HG02623 (cell line): ENCODE measurements around the gene MTAP.

Source experiments
- ATAC-seq: cut with Tn5 transposase; IDR thresholded peaks from one replicate; pipeline ENCODE4 v1.9.1; 2021; ENCODE audit warnings: moderate library complexity; ENCODE audit not compliant: unreplicated experiment

Gene MTAP

GRCh38 chr9:21841133-21841532 lies 38.7 kb downstream of the MTAP start:
- no peak for ATAC-seq

DNA sequence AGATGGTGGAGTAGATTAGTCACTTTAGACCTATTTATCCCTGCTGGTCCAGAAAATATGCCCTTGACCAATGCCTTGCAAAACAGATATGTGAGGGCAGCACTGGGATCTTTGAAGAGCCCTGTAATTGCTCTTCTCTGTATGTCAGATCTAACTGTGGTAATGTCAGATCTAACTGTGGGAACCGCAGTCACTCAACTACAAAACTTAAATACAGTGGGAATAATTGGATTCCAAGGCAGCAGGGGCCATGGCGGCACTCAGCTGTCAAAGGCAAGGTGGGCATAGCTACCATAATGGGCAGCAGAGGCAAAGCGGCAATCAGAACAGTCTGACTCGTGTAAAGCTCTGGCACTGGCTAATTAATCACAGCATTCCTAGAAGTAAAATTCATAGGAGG lies 46.2 kb downstream of the MTAP start:
- ATAC-seq = no peak

GRCh38 chr9:21852754-21853153 lies 50.3 kb downstream of the MTAP start:
- peak; percentile 95 for ATAC-seq

DNA sequence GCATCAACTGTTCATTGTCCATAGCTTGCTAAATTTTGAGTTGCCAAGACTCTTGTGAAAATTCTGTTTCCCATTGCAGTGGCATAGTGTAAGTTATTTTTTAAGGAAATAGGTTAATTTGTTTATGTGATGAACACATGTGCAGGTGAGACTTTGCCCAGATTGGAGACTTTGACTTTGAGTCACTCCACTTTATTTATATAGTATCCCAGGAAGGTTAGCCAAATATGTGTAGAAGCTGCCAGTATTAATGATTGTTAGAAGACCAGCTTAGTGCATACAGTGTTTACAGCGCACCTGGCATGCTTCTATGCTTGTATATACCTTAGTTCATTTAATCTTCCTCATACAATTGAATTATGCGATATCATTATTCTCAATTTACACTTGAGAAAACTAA lies 51.0 kb downstream of the MTAP start:
- ATAC-seq = no peak

- no peak for ATAC-seq
These were observed 51.7 kb downstream of the MTAP start for GRCh38 chr9:21854119-21854518.

GRCh38 chr9:21854594-21854993 lies 52.2 kb downstream of the MTAP start:
- ATAC-seq = no peak

DNA sequence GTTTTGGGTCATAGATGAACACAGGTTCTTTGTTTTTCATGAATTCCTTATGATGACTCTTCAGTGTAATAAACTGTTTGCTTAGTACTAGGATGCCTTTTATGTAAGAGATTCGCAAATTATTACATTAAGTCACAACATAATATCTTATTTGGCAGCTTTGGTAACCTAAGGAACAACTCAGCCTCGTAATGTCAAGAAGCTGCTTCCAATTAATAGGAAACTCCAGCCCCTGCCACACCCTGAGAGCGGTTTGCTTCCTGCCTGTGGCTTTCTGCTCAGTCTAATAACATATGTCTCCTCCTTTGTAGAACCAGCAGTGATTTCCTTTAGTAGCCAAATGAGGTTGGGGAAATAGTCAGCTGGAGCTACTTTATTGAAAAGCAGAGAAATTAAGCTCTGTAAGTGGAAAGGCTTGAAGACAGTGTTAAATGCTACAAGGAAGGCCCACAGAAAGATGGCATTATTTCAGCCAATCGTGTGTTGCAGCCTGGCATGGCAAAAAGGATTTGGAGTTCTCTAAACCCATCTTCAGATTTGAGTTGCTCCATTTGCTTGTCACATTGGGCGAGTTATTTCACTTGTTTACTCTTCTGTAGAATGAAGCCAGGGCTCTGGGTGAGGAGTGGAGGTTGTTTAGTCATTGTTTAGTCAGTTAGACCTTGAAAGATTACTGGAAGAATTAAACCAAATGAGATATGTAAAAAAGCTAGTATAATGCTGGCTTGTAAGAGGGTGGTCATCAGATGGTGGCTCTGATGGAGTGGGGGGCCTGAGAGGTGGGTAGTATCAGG lies 54.1 kb downstream of the MTAP start:
- ATAC-seq = no peak

DNA sequence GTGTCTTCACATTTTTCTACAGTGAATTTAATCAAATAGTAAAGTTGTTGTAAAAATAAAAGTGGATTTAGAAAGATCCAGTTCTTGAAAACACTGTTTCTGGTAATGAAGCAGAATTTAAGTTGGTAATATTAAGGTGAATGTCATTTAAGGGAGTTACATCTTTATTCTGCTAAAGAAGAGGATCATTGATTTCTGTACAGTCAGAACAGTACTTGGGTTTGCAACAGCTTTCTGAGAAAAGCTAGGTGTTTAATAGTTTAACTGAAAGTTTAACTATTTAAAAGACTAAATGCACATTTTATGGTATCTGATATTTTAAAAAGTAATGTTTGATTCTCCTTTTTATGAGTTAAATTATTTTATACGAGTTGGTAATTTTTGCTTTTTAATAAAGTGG lies 60.4 kb downstream of the MTAP start:
- no peak for ATAC-seq

DNA sequence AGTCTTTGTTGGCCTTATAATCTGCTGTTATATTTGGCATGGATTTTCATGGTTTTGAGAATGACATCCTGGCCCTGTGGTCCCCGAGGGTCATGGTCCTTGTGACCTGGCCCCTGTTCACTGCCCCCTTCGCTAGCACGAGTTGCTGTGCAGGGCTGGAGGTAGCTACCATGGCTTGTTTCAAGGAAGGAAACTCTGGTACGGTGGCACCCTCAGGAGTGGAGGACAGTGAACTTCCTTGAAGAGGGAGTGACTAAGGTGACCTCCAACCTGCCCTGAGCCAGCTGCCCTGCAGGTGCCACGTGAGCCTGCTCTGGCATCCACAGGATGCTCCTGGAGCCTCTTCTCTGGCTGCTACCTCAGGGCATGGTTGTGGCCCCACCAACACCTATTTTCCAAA lies 62.1 kb downstream of the MTAP start:
- no peak for ATAC-seq

GRCh38 chr9:21866302-21866701 lies 63.9 kb downstream of the MTAP start:
- no peak for ATAC-seq

DNA sequence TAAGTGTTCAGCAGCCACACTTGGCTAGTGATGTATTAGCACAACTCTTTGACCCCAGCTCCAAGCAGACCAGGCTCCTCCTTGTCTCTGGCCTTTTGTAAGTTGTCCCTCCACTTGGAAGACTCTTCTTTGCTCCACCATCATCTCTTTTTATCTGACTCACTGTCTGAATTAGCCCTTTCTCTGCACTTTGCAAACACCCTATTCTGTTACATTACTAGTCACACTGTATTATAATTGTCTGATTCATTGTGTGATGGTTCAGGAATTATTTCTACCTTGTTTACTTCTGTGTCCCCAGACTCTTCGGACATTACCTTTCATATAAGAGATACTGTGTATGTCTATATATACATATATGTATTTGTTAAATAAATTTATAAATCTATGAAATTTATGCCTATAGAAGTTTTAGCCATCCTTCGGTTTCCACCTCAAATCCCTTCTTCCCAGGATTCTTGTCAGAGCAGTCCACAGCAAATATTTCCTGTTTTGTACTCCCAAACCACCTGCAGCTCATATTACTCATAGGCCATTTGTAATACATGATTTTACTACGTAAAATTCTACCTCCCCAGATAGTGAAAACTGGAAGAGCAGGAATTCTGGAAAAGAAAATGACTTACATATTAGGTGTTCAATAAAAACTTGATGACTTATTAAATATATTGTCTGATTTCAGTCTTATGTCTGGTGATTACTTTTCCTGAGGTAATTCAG lies 69.0 kb downstream of the MTAP start:
- ATAC-seq = no peak

- ATAC-seq = no peak
These were observed 70.3 kb downstream of the MTAP start for GRCh38 chr9:21872696-21873095.

GRCh38 chr9:21873540-21874221 lies 71.2 kb downstream of the MTAP start:
- no peak for ATAC-seq

DNA sequence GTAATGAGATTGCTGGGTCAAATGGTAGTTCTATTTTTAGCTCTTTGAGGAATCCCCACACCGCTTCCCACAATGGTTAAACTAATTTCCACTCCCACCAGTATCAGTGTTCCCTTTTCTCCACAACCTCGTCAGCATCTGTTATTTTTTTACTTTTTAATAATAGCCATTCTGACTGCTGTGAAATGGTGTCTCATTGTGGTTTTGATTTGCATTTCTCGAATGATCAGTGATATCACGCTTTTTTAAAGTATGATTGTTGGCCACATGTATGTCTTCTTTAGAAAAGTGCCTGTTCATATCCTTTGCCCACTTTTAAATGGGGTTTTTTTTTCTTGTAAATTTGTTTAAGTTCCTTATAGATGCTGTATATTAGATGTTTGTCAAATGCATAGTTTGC lies 73.5 kb downstream of the MTAP start:
- no peak for ATAC-seq

- ATAC-seq = no peak
These were observed 81.2 kb downstream of the MTAP start for GRCh38 chr9:21883642-21884041.

- no peak for ATAC-seq
These were observed 87.2 kb downstream of the MTAP start for GRCh38 chr9:21889673-21890072.

GRCh38 chr9:21890696-21891095 lies 88.3 kb downstream of the MTAP start:
- ATAC-seq = no peak

GRCh38 chr9:21901546-21901945 lies 99.1 kb downstream of the MTAP start:
- no peak for ATAC-seq

DNA sequence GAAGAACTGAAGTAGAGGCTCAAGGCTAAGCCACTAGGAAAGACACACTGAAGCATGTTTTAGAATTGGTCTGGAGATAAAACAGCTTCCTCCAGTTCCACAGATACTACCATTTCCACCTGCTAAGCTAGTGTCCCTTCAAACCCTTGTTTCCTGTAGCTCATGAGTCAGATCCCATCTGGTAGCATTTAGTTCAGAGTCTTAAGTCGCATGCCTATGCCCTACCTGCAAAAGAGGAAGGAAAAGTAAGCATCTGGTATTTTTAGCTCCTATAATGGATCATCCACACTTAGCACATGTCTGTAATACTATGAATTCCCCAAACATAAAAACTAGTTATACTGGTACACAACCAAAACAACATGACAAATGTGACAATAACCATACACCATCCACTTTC lies 99.7 kb downstream of the MTAP start:
- no peak for ATAC-seq

GRCh38 chr9:21903380-21903965 lies 101.0 kb downstream of the MTAP start:
- ATAC-seq = no peak

- no peak for ATAC-seq
These were observed 101.9 kb downstream of the MTAP start for GRCh38 chr9:21904371-21904770.

GRCh38 chr9:21904776-21905175 lies 102.3 kb downstream of the MTAP start:
- no peak for ATAC-seq
